ENCODE data around the gene ZNF277.

Gene ZNF277

GRCh38 chr7:112372101-112372500 is 165.6 kb downstream of the ZNF277 start:
- no peak overlapping the region for H3K4me3 ChIP-seq (ENCODE audit: low read depth, low read length)
- no peak for DNase-seq (ENCODE audit: low read depth)
- no peak for TF ChIP-seq CTCF (IDR thresholded peaks at IDR 0.05; ENCODE audit: control insufficient read depth, extremely low read depth, insufficient read depth)

GRCh38 chr7:112377593-112377992 is 171.1 kb downstream of the ZNF277 start:
- no peak for TF ChIP-seq CTCF (IDR thresholded peaks at IDR 0.05; ENCODE audit: control insufficient read depth, extremely low read depth, insufficient read depth)
- no peak overlapping the region for H3K4me3 ChIP-seq (ENCODE audit: low read depth, low read length)
- no peak for DNase-seq (ENCODE audit: low read depth)

GRCh38 chr7:112381311-112382091 is 175.0 kb downstream of the ZNF277 start:
- no peak for TF ChIP-seq CTCF (IDR thresholded peaks at IDR 0.05; ENCODE audit: control insufficient read depth, extremely low read depth, insufficient read depth)
- no peak for DNase-seq (ENCODE audit: low read depth)
- H3K4me3 ChIP-seq (ENCODE audit: low read depth, low read length): no peak overlapping the region

- no peak for DNase-seq (ENCODE audit: low read depth)
- H3K4me3 ChIP-seq (ENCODE audit: low read depth, low read length): no peak overlapping the region
- peak; percentile 19; the same call in 1 of the 2 replicates for TF ChIP-seq CTCF (IDR thresholded peaks at IDR 0.05; ENCODE audit: control insufficient read depth, extremely low read depth, insufficient read depth)
Observed at GRCh38 chr7:112383671-112384417, 177.3 kb downstream of the ZNF277 start.

GRCh38 chr7:112385516-112385915 is 179.0 kb downstream of the ZNF277 start:
- TF ChIP-seq CTCF (IDR thresholded peaks at IDR 0.05; ENCODE audit: control insufficient read depth, extremely low read depth, insufficient read depth): no peak
- no peak overlapping the region for H3K4me3 ChIP-seq (ENCODE audit: low read depth, low read length)
- no peak for DNase-seq (ENCODE audit: low read depth)

GRCh38 chr7:112386619-112387018 is 180.1 kb downstream of the ZNF277 start:
- no peak for TF ChIP-seq CTCF (IDR thresholded peaks at IDR 0.05; ENCODE audit: control insufficient read depth, extremely low read depth, insufficient read depth)
- no peak overlapping the region for H3K4me3 ChIP-seq (ENCODE audit: low read depth, low read length)
- DNase-seq (ENCODE audit: low read depth): no peak
